ENCODE data around the gene PCNX1. TPM values are rescaled to one million over a fixed set of nuclear protein-coding genes. Genes with fewer than 3 reads are reported as not detected.

The PCNX1 gene
- total and polyA plus RNA-seq, 12 donors: 11.3 to 196 (median 106) TPM

DNA sequence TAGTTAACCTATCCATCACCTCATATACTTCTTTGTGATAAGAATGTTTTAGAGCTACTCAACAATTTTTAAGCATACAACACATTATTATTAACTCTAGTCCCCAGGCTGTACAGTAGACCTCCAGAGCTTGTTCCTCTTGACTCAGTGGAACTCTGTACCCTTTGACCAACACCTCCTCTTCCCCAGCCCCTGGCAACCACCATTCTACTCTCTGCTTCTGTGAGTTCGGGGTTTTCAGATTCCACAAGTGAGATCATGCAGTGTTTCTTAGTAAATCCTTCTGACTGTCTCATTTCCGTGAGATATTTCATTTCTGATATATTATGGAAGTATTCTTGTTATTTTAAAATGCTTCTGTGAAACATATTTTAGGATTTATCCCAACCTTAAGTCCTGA lies 200.7 kb downstream of the PCNX1 start:
- intact Hi-C loops (cut with DNase I): no loop called here
- TF ChIP-seq, protein P1, sequence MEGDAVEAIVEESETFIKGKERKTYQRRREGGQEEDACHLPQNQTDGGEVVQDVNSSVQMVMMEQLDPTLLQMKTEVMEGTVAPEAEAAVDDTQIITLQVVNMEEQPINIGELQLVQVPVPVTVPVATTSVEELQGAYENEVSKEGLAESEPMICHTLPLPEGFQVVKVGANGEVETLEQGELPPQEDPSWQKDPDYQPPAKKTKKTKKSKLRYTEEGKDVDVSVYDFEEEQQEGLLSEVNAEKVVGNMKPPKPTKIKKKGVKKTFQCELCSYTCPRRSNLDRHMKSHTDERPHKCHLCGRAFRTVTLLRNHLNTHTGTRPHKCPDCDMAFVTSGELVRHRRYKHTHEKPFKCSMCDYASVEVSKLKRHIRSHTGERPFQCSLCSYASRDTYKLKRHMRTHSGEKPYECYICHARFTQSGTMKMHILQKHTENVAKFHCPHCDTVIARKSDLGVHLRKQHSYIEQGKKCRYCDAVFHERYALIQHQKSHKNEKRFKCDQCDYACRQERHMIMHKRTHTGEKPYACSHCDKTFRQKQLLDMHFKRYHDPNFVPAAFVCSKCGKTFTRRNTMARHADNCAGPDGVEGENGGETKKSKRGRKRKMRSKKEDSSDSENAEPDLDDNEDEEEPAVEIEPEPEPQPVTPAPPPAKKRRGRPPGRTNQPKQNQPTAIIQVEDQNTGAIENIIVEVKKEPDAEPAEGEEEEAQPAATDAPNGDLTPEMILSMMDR (IDR thresholded peaks at IDR 0.05): no peak
- TF ChIP-seq POLR2A (IDR thresholded peaks at IDR 0.05): no peak
- peaks cover 0 to under 1% of the 10 kb centered on the region in 2 donors for H3K4me1 ChIP-seq (replicated peaks in 1 of 2)
- DNase-seq: no peak
- no peak overlapping the region for H3K4me3 ChIP-seq
- no peaks in the 10 kb centered on the region for H3K9me3 ChIP-seq (replicated peaks in 1 of 3)
- WGBS, 4 donors: 90 to 97% (median 94%) methylated on average over 2 of the region's 2 CpGs
- no peaks in the 10 kb centered on the region for H3K27me3 ChIP-seq
- peaks cover 0 to 67% of the 10 kb centered on the region in 2 donors for H3K36me3 ChIP-seq (replicated peaks in 1 of 2)
- no peak overlapping the region for H3K27ac ChIP-seq

DNA sequence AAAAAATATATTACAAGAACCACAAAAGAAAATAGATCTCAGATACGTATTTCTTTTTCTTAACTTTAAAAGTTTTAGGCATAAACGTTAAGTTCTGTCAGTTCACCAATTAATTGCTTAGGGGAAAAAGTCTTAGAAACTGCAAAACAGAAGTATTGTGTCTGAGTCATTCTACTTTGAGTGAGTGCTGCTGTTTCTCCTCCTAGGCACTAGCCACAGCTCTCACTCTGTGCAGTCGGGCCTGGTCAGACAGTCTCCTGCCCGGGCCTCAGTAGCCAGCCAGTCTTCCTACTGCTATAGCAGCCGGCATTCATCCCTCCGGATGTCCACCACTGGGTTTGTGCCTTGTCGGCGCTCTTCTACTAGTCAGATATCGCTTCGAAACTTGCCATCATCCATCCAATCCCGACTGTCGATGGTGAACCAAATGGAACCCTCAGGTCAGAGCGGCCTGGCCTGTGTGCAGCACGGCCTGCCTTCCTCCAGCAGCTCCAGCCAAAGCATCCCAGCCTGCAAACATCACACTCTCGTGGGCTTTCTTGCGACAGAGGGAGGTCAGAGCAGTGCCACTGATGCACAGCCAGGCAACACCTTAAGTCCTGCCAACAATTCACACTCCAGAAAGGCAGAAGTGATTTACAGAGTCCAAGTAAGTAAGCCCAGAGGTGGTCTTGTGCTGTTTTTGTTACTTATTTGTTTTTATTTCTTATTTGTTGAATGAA lies 201.3 kb downstream of the PCNX1 start:
- no peak for DNase-seq
- no peaks in the 10 kb centered on the region for H3K9me3 ChIP-seq (replicated peaks in 1 of 3)
- peaks cover 0 to 63% of the 10 kb centered on the region in 2 donors for H3K36me3 ChIP-seq (replicated peaks in 1 of 2)
- H3K27ac ChIP-seq: no peak overlapping the region
- intact Hi-C loops (cut with DNase I): no loop called here
- no peak overlapping the region for H3K4me3 ChIP-seq
- no peak for TF ChIP-seq POLR2A (IDR thresholded peaks at IDR 0.05)
- TF ChIP-seq, protein P1 (IDR thresholded peaks at IDR 0.05): no peak
- no peaks in the 10 kb centered on the region for H3K27me3 ChIP-seq
- 88 to 92% (median 91%) methylated on average over 16 of the region's 16 CpGs for WGBS, 4 donors
- H3K4me1 ChIP-seq (replicated peaks in 1 of 2): peaks cover 0 to 7% of the 10 kb centered on the region in 2 donors

DNA sequence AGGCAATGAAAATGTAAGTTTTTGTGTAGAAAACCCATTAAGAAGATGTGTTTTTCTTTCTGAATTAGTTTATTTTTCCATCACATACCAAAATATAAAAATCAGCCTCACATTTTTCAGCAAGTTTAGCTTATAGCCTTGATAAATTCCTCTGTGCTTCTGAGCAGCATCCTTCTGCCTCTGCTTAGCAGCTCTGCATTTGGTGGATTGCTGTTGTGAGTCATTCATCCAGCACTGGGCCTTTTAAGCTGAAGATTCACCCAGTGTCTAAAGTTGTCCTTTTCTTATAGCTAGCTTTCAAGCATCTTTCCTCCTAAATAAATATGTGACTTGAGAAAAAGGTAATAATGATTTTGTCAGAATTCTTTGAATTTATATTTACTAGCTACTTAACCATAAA lies 206.1 kb downstream of the PCNX1 start:
- intact Hi-C loops (cut with DNase I): no loop called here
- H3K36me3 ChIP-seq (replicated peaks in 1 of 2): peaks cover 0 to 28% of the 10 kb centered on the region in 2 donors
- H3K4me1 ChIP-seq (replicated peaks in 1 of 2): peaks cover 0 to 7% of the 10 kb centered on the region in 2 donors
- H3K27me3 ChIP-seq: no peaks in the 10 kb centered on the region
- H3K9me3 ChIP-seq (replicated peaks in 1 of 3): no peaks in the 10 kb centered on the region
- no peak for DNase-seq
- H3K27ac ChIP-seq: no peak overlapping the region
- H3K4me3 ChIP-seq: no peak overlapping the region
- TF ChIP-seq POLR2A (IDR thresholded peaks at IDR 0.05): no peak
- TF ChIP-seq, protein P1 (IDR thresholded peaks at IDR 0.05): no peak

DNA sequence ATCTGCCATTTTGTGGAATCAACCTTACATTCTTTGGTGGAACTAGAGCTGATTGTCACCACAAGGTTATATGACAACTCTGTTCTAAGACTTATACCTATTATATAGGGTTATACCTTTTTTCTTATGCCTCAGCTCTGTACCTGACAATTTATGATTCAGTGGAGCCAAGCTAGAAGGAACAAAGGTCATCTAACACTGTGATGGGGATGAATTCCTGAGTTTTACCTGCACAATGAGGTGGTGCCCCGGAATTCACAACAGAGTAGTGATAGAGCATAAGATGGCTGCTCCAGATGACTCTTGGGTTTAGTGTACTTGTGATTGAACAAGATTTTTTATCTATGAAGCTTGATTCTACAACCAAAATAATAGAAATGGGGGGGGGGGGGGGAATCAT lies 207.3 kb downstream of the PCNX1 start:
- Histone ChIP-seq H3K4me1 (replicated peaks in 1 of 2) (peaks cover 6 to 14% of the 10 kb centered on the region in 2 donors), H3K27ac (no peak overlapping the region), H3K36me3 (replicated peaks in 1 of 2) (peaks cover 0 to 16% of the 10 kb centered on the region in 2 donors), H3K9me3 (replicated peaks in 1 of 3) (no peaks in the 10 kb centered on the region), H3K27me3 (no peaks in the 10 kb centered on the region), H3K4me3 (no peak overlapping the region)
- intact Hi-C loops (cut with DNase I): no loop called here
- WGBS, 4 donors: 98 to 100% (median 100%) methylated on average over 1 of the region's 1 CpG
- TF ChIP-seq, protein P1 (IDR thresholded peaks at IDR 0.05): no peak
- no peak for TF ChIP-seq POLR2A (IDR thresholded peaks at IDR 0.05)
- no peak for DNase-seq

Measured in adrenal gland (tissue), 12 donors.